Right ventricle myocardium inferior (tissue), 1 donor: ENCODE data around the gene PLB1. TPM values are rescaled to one million over a fixed set of nuclear protein-coding genes. Genes with fewer than 3 reads are reported as not detected.

Experiments
- ATAC-seq: fragments of 200-7000 bp; cut with Tn5 transposase; one replicate; pipeline ENCODE4 v1.9.1; 2020; ENCODE audit warnings: mild to moderate bottlenecking, moderate library complexity
- DNase-seq: peaks from one replicate; pipeline ENCODE4 v3.0.0; 2021; ENCODE audit errors: missing footprints
- intact Hi-C: fragments of 100-400 bp; cut with DNase I; formaldehyde crosslinking; loops from one replicate; pipeline ENCODE4 v1.11.0; 2022
- total RNA-seq: library from RNA; stranded (reverse); fragmentation: NEBNext Ultra II Directional; extraction: Animal tissue kit (Norgen Biotek cat#: 25700); gene quantifications from one replicate; pipeline ENCODE4 v1.2.1, GENCODE V29; 2021
- donor health status: DM: no; HTN: yes; CAD: no; lungs with severe emphysema.

Gene PLB1
- total RNA-seq, 1 donor from 2014 or later = 3.0 TPM

DNA sequence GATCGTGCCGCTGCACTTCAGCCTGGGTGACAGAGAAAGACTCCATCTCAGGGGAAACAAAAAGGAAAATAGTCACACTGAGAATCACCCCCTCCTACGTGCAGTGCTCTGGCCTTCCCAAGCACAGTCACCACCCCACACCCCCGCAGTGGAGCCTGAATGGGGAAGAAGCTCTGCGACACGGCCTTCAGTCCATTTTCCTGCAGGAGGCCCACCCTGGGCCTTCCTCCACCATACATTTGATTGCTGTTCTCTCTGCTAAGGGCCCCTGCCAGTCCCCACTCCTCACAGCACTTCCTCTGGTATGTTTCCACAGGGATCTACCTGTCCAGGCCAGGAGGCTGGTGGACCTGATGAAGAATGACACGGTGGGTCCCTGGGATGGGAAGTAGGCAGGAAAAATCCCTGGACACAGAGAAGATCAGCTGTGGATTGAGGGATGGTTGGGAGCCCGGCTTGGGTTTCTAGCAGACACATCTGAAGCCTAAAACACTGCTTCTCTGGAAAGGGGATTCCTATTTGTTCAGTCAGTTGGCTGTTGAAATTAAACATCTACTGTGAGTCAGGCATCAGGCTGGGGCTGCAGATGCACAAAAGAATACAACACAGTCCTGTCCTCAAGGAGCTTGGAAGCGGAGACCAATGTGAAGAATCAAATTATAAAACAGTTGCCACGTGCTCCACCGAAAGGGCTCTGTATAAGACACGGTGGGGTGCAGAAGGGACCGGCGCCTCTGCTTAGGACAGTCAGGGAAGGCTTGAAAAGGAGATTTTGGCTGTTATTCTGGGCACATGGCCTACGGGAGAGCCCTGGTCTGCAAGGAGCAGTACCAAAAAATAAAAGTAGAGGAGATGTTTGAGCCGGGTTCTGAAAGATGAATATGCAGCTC, 82.2 kb downstream of the PLB1 start:
- ATAC-seq (no peak), DNase-seq (no peak)
- intact Hi-C loops = no loop called here

DNA sequence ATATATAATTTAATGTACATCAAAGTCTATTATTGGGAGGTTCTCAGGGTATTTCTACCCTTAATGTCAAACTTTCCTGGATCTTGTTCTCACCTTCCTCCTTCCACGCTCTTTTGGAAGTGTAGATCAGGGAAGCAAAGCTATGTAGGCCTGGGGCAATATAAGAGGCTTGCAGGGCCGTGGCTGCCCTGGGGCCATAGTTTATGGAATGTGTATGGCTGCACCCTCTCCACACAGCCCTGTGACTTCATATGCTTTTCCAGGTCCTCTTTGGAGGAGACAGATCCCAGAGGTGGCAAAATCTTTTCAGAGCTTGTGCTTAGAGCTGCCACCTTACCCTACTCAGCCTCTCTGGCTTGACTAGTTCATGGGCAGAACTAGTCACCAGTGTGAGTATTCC, 82.9 kb downstream of the PLB1 start:
- no peak for DNase-seq
- intact Hi-C loops = no loop called here
- ATAC-seq = no peak

DNA sequence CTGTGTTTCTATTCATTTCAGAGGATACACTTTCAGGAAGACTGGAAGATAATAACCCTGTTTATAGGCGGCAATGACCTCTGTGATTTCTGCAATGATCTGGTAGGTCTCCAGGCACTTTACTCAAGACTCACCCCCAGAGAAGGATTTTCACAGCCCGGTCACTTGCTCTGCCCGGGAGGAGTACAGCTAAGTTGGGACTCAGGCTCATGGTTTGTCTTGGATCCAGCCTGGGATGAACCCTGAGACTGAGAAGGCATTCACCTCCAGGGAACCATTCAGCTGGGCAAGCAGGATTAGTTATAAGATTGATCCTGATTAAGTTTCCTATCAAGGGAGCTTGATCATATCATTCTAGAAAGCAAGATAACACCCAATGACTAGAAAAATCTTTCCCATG, 83.7 kb downstream of the PLB1 start:
- no peak for ATAC-seq
- intact Hi-C loops = no loop called here
- DNase-seq = no peak

DNA sequence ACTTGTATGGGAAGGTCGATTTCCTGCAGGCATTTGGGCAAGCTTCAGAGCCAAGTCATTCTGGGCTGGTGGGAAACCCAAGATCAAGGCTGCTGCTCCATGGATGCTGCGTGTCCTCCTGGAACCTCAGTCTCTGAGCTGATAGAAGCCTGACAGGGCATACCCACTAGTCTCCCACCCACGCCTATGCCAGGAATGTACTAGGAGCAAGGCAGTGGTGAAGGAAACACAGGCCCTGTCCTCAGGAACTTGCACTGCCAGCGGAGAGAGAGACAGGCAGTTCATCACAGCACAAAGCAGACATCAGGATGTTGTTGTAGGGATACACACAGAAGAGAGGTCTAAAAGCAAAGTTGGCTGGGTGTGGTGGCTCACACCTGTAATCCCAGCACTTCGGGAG, 84.2 kb downstream of the PLB1 start:
- ATAC-seq = no peak
- intact Hi-C loops = no loop called here
- no peak for DNase-seq

DNA sequence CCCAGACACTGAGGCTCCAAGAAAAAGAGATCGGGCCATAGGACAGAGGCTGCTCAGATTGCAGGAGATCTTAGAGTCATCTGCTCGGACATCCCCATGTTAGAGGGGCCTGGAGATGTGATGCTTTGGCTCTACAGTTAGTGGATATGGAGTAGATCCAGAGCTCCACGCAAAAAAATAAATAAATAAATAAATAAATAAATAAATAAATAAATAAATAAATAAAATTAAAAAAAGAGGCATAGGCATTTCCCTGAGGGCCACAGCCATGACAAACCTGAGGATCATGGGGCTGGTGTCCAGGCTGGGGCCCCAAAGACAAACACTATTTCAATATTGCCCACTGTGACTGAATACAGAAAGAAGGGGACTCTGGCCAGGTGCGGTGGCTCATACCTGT, 85.5 kb downstream of the PLB1 start:
- no peak for ATAC-seq
- intact Hi-C loops = no loop called here

DNA sequence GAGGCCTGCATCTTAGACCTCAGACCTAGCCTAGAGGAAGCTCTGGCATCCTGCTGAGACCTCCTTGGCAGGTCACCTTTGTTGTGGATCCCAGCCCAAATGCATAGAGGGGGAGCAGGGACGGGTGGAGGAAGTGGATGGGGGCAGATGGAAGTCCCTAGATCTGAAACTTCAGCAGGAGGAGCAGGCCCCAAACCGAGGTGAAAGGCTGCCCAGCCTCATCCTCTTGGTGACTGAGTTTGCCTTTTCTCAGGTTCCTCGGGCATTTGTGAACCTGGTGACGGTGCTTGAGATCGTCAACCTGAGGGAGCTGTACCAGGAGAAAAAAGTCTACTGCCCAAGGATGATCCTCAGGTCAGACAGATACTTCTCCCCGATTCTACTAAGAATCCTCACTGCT, 86.3 kb downstream of the PLB1 start:
- DNase-seq (no peak), ATAC-seq (no peak)
- intact Hi-C loops = no loop called here

More for the DNA sequence above, 85.5 kb downstream of the PLB1 start:
- DNase-seq = no peak

DNA sequence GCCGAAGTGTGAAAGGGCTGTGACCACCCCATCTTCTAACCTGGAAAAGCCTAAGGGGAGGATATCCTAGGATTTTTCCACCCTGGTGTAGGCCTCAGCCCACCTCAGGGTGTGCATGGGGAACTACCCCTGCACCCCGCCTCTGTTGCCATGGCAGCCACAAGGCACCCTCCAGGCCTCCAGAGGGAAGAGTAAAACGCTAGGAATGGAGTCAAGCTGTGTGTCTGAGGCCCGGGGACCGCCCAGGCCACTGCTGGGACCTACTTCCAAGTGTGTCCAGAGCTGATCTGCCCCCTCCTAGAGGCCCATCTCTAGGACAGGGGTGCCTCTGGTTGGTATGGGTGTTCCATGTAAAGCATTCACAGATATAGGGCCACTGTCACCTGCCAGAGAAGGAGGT, 86.7 kb downstream of the PLB1 start:
- intact Hi-C loops = no loop called here
- DNase-seq (no peak), ATAC-seq (no peak)

DNA sequence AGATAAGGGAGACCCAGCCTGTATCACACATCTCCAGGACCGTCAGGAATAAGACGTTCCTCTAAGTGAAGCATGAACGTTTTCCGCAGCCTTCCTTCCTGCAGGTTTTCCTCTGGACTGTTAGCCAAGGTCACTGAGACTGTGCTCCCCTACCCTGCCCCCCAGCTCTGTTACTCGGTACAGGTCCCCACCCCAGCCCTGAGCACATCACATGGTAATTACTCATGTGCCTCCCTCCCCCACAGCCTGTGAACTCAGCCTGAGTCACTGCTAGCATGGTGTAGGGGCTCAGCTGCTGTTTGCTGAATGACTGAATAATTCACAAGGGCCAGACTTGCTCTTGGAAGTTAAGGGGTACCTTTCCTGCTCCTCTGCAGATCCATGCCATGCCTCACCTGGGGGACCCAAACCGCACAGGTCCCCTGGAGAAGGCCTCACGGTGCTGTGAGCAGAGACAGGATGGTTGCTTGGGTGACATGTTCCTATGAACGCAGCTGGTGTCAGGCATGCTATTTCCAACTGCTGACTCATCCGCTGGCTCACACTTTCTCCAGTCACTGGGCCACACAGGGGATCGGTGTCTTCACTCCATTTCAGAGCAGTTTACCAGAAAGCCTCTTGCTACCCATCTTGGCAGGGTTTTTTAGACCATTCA, 88.2 kb downstream of the PLB1 start:
- no peak for DNase-seq
- intact Hi-C loops = no loop called here
- ATAC-seq = peak; percentile 90

DNA sequence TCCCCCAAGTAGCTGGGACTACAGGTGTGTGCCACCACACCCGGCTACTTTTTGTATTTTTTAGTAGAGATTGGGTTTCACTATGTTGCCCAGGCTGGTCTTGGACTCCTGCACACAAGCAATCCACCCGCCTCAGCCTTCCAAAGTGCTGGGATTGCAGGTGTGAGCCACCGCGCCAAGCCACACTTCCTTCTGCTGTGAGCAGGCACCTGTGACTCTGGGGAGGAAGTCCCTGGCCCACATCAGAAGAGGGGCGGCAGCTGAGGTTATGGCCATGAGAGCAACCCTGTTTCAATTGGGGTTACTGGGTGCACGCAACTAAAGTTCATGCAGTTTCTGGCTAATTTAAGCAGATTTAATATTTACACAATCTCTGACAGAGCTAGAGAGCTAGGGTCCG, 91.0 kb downstream of the PLB1 start:
- no peak for DNase-seq
- ATAC-seq = no peak
- intact Hi-C loops = no loop called here

DNA sequence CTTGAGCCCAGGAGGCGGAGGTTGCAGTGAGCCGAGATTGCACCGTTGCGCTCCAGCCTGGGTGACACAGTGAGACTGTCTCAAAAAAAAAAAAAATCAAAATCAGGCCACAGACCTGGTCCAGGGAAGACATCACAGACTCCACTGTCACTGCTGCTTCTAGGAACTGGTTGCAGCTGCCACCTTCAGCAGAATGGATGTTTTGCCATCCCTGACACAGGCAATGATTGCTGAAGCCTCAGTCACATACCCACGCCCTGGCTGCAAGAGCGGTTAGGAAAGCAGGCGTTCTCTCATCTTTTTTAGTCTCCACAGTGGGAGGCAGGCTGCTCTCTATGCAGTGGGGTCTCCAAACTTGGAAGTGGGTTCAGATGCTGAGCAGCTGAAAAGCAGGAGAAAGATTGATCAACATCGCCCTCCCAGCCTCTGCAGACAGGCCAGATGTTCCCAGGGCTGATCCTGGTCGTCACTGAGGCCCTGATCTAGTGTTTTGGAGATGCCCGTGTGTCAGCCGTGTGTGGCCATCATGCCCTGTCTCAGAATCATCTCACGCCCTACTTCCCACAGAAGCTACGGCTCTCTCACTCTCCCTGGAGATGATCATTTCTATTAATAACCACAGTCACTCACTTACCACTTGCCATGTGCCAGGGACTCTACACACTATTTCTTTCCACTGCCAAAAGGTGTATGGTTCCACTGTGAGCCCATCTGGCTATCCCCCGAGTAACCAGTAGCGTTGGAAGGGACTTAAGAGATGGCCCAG, 91.8 kb downstream of the PLB1 start:
- intact Hi-C loops = no loop called here
- ATAC-seq (peak; percentile 70), DNase-seq (no peak)

DNA sequence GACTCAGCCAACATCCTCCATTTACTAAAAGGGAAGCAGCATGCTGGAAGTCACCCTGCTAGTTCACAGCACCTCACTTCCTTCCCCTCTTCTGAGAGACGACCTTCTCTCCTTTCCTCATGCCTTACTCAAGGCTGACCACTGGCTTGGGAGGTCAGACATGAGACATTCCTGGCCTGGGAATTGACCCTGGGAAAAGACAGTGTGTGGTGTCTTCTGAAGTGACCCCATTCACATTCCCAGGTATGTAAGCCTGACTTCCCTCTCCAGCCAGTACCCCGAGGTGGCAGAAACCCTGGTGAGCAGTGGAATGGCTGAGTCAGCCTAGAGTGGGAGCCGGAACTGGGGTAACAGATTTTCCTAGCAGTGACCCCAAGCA, 92.4 kb downstream of the PLB1 start:
- no peak for ATAC-seq
- intact Hi-C loops = no loop called here
- no peak for DNase-seq

DNA sequence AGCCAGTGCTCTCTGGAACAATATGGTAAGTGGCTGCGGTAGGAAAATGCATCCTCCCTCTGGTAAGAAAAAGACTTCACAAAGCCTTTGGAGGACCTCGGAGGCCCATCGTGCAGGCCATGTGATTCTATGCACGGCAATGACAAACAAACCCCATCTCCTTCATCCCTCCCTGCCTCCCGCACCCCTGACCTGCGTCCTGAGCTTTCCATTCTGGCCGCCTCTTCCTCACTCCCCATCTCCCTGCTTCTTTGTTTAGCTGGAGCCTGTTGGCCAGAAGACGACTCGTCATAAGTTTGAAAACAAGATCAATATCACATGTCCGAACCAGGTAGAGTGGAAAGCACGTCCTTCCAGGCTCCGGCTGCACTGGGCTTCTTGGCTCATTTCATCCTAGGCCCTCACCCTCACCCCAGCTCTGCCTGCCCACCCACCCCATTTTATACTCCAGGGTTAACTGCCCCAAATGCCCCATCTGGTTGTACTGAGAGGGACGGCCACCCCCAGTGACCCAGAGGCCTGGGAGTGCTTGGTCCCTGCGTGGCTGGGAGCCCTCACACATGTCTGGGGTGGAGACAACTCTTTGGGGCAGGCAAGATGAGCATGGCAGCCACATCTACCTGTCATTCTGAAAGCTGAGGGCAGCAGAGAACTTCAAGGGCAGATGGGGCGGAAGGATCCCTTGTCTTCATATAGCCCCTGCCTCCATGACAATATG, 94.0 kb downstream of the PLB1 start:
- DNase-seq = no peak
- no peak for ATAC-seq
- intact Hi-C loops = loop anchor here (5.0 kb wide), 1 partner anchor 92 kb away; no protein-coding TSS in a partner anchor

DNA sequence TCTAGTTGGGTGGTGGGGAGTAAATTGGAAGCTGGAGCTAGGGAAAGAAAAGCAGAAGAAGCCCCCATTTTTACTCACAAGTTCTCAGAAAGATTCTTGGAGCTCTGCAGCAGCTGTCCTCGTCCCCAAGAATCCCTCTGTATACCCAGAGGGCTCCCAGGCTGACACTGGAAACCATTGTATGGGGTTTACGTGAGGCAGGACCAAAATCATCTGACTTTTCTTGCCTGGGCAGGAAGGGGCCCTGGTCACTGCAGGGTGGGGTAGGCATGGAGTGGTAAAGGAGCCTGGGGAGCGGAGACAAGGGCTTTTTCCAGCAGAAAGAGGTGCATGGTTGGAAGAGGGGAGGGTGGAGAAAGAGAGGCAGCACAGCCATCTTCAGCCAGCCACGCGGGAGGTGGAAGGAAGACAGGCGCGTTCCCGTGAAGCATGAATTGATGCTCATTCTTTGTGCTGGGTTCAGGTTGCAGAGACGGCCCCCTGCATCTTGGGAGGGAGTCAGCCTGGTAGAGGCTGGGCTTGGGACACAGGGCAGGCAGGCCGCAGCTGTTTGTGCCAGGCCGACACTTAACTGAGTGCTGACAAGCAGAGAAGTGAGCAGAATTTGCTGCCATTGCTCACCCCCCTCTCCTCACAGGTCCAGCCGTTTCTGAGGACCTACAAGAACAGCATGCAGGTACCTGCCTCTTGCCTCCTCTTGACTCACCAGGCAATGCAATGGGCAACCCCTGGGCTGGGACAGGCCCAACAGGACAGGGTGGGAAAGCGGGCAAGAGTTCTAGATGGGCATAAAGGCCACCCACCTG, 94.8 kb downstream of the PLB1 start:
- DNase-seq = no peak
- intact Hi-C loops = loop anchor here (5.0 kb wide), 1 partner anchor 92 kb away; no protein-coding TSS in a partner anchor
- ATAC-seq = peak; percentile 14

DNA sequence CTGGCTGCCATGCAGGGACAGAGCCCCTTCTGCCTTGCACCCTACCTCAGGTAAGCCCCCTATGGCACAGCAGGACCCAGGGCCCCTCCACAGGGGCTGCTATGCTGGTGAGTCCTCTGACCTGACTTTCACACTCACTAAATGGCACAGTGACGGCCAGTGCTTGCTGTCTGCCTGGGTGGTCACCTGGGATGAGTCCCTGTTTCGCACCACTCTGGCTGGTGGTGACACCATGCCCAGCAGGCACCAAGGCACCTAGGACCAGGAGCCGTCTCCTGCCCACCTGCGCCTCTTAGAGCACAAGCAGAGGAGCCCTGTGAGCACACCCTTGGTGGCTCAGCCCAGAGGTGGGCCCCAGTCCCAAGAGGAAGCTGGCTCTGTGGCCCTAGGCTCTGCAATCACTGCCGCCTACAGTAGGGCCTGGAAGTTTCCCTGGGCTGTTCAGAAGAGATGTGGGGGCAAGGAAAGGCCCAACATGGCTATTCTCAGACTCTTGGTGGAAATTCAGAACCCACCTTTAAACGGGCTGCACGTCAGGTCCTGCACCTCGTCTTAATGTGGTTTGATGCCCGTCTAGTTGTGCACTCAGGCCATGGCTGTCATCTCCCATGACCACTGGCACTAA, 96.0 kb downstream of the PLB1 start:
- DNase-seq (no peak), ATAC-seq (no peak)
- intact Hi-C loops = loop anchor here (5.0 kb wide), 1 partner anchor 90 kb away; no protein-coding TSS in a partner anchor

DNA sequence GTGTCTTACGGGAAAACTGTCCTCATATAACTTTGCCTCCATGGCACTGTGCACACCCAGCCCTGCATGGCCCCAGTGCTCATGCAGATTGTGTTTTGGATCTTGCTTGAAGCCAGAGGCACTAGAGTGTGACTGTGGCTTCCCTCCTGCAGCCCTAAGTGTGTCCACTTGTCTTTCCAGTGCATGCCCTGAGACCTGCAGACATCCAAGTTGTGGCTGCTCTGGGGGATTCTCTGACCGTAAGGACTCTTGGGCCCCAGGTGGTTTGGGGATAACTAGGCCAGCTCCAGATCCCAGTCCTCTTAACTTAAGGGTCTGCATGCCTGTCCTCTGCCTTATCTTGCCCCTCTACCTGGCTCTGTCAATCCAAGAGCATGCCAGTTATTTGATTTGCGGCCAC, 96.6 kb downstream of the PLB1 start:
- no peak for ATAC-seq
- intact Hi-C loops = loop anchor here (5.0 kb wide), 1 partner anchor 90 kb away; no protein-coding TSS in a partner anchor
- no peak for DNase-seq

DNA sequence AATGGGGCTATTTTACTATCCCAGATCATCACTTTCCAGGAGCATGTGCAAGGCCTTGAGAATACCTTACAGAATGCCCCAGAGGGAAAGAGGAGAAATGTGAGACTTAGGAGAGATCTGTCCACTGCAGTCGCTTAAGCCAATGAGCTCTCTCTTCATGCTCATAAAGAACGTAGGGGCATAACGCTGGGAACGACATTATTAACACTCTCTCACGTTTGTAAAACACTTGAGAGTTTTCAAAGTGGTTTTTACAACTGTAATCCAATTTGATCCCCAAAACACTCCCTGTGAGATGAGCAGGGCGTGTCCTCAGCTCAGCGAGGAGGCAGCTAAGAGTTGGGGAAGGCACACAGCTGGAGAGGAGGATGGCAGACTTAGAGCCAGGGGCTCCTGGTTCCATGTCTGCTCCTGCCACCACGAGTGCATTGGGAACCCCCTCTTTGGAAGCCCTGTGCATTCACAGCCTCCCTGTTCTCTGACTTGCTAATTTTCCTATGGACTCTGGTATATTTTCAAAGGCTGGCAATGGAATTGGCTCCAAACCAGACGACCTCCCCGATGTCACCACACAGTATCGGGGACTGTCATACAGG, 97.4 kb downstream of the PLB1 start:
- intact Hi-C loops = loop anchor here (5.0 kb wide), 1 partner anchor 89 kb away; no protein-coding TSS in a partner anchor

DNA sequence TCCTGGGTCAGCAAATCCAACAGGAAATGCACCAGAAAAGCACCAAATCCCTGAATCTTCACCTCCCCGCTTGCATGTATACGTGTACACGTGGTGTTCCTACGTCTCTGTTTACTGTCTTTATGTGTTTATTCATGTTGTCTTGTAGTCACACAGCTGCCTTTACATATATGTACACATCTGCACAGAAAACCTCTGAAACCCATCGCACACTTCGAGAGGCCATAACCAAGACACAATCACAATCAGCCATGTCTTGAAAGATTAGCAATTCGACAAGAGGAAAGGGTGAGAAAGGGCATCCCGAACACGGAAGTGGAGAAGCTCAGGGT, 98.1 kb downstream of the PLB1 start:
- intact Hi-C loops = loop anchor here (1.0 to 5.0 kb wide), 2 partner anchors 88 to 158 kb away; no protein-coding TSS in a partner anchor
- ATAC-seq (no peak), DNase-seq (no peak)

More for the DNA sequence above, 97.4 kb downstream of the PLB1 start:
- ATAC-seq (no peak), DNase-seq (no peak)
